HCT116 (cell line): ENCODE data around the gene TNKS1BP1. TPM values are rescaled to one million over a fixed set of nuclear protein-coding genes. Genes with fewer than 3 reads are reported as not detected.

Experiments
- ATAC-seq: fragments of 200-7000 bp; cut with Tn5 transposase; 2 replicates; pipeline ENCODE4 v1.9.1; 2020; ENCODE audit warnings: mild to moderate bottlenecking, moderate library complexity
- BruUV-seq: library from RNA; stranded (reverse); fragments of 400-500 nt; replicated peaks from 2 replicates; lab custom pipeline; 2021; lab: Mats Ljungman, UMichigan
- CTCF ChIA-PET: fragments of 300-600 bp; sonication (Branson Sonifier 250); formaldehyde crosslinking; loops from one replicate; lab custom pipeline; 2021; ENCODE audit warnings: antibody characterized with exemption; lab: Charles Lee
- POLR2A ChIA-PET: fragments of 300-600, 350-600 bp; sonication (Branson Sonifier 250); formaldehyde crosslinking; loops from one replicate; lab custom pipeline; 2021; ENCODE audit warnings: antibody characterized with exemption; lab: Charles Lee
- RAD21 ChIA-PET, 2 experiments: fragments of 300-600 bp; sonication (Branson Sonifier 250); formaldehyde crosslinking; loops; one replicate each; lab custom pipeline; 2023; ENCODE audit warnings: low total read pairs in 2 of 2; ENCODE audit not compliant: uncharacterized antibody in 2 of 2, unreplicated experiment in 2 of 2, low non-redundant PET in 1 of 2; lab: Charles Lee
- DNase-seq: peaks from one replicate; pipeline ENCODE4 v3.0.0-alpha.2; 2010; ENCODE audit warnings: low read depth, low spot score
- H2AFZ ChIP-seq: fragments of 200-600 bp; shearing (Covaris generic), sonication (generic); 2 replicates; pipeline ENCODE4 v1.6.1; 2017; ENCODE audit warnings: low read depth, mixed run types, mixed read lengths, antibody characterized with exemption, low read length; ENCODE audit not compliant: poor library complexity, severe bottlenecking
- H3K27ac ChIP-seq: 2 replicates; pipeline ENCODE4 v1.5.1; 2012; ENCODE audit warnings: low read depth, low read length
- H3K27me3 ChIP-seq: fragments of 200-600 bp; sonication (generic); 2 replicates; pipeline ENCODE4 v1.6.1; 2016; ENCODE audit warnings: mixed run types, low read length, mixed read lengths; ENCODE audit not compliant: insufficient read depth
- H3K36me3 ChIP-seq, 2 experiments: fragments of 200-500 bp in 1 of 2; fragments of 200-600 bp in 1 of 2; sonication (Bioruptor generic) in 1 of 2; sonication (generic) in 1 of 2; 2 replicates each; pipeline versions ENCODE4 v1.5.1 to v1.6.1; 2014 to 2016; ENCODE audit warnings: low read length in 2 of 2, inconsistent platforms in 1 of 2, mixed read lengths in 1 of 2, mixed run types in 1 of 2; ENCODE audit not compliant: insufficient read depth in 2 of 2, control insufficient read depth in 1 of 2
- H3K4me1 ChIP-seq, 2 experiments: fragments of 200-600 bp in 1 of 2; sonication (generic) in 1 of 2; 2 replicates each; pipeline versions ENCODE4 v1.5.1 to v1.6.1; 2012 to 2017; ENCODE audit warnings: low read length in 2 of 2, inconsistent platforms in 1 of 2, mild to moderate bottlenecking in 1 of 2, mixed read lengths in 1 of 2, mixed run types in 1 of 2, moderate library complexity in 1 of 2; ENCODE audit not compliant: insufficient read depth in 2 of 2, control insufficient read depth in 1 of 2
- H3K4me2 ChIP-seq: fragments of 200-600 bp; sonication (generic); 2 replicates; pipeline ENCODE4 v1.6.1; 2017; ENCODE audit warnings: mixed run types, low read length, mixed read lengths
- H3K4me3 ChIP-seq, 2 experiments: fragments of 200-600 bp in 1 of 2; sonication (generic) in 1 of 2; replicated peaks in 1 of 2; 2 replicates each; pipeline ENCODE4 v1.5.1; 2011 to 2016; ENCODE audit warnings: low read length in 2 of 2, control low read depth in 1 of 2, low read depth in 1 of 2, mild to moderate bottlenecking in 1 of 2, mixed read lengths in 1 of 2, mixed run types in 1 of 2
- H3K79me2 ChIP-seq: fragments of 200-600 bp; sonication (generic); 2 replicates; pipeline ENCODE4 v1.6.1; 2017; ENCODE audit warnings: mild to moderate bottlenecking, mixed run types, low read length, moderate library complexity, mixed read lengths; ENCODE audit not compliant: insufficient read depth
- H3K9ac ChIP-seq: fragments of 200-600 bp; sonication (generic); 2 replicates; pipeline ENCODE4 v1.6.1; 2016; ENCODE audit warnings: low read length, mixed read lengths
- H3K9me2 ChIP-seq: fragments of 200-600 bp; sonication (generic), shearing (Covaris generic); 2 replicates; pipeline ENCODE4 v1.6.1; 2017; ENCODE audit warnings: mixed run types, mild to moderate bottlenecking, moderate library complexity; ENCODE audit not compliant: insufficient read depth
- H3K9me3 ChIP-seq, 2 experiments: fragments of 200-500 bp in 1 of 2; fragments of 200-600 bp in 1 of 2; sonication (Bioruptor generic) in 1 of 2; sonication (generic) in 1 of 2; 2 replicates each; pipeline ENCODE4 v1.6.1; 2014 to 2017; ENCODE audit warnings: low read length in 2 of 2, mixed read lengths in 2 of 2, inconsistent platforms in 1 of 2, low read depth in 1 of 2, mild to moderate bottlenecking in 1 of 2, mixed run types in 1 of 2, moderate library complexity in 1 of 2; ENCODE audit not compliant: control insufficient read depth in 1 of 2, insufficient read depth in 1 of 2
- H4K20me1 ChIP-seq: fragments of 200-600 bp; sonication (generic), shearing (Covaris generic); 2 replicates; pipeline ENCODE4 v1.6.1; 2017; ENCODE audit warnings: mixed run types, mild to moderate bottlenecking, moderate library complexity; ENCODE audit not compliant: insufficient read depth
- EGR1 ChIP-seq: IDR thresholded peaks from 2 replicates; pipeline ENCODE4 v1.6.1; 2012; ENCODE audit warnings: low read depth
- EZH2 ChIP-seq: fragments of 200-600 bp; sonication (generic); IDR thresholded peaks from 2 replicates; pipeline ENCODE4 v1.6.1; 2017; ENCODE audit warnings: antibody characterized with exemption, mixed run types
- EZH2phosphoT487 ChIP-seq: fragments of 200-600 bp; IDR thresholded peaks from 2 replicates; pipeline ENCODE4 v1.6.1; 2018; ENCODE audit warnings: antibody characterized with exemption, borderline replicate concordance
- FOSL1 ChIP-seq: IDR thresholded peaks from 2 replicates; pipeline ENCODE4 v1.6.1; 2012; ENCODE audit warnings: low read depth
- JUND ChIP-seq: IDR thresholded peaks from 2 replicates; pipeline ENCODE4 v1.6.1; 2012
- REST ChIP-seq: IDR thresholded peaks from 2 replicates; pipeline ENCODE4 v1.6.1; 2012; ENCODE audit warnings: low read depth
- SIN3A ChIP-seq: IDR thresholded peaks from 2 replicates; pipeline ENCODE4 v1.6.1; 2012; ENCODE audit warnings: low read depth
- YY1 ChIP-seq: IDR thresholded peaks from 2 replicates; pipeline ENCODE4 v1.6.1; 2011; ENCODE audit warnings: low read length, low read depth, moderate library complexity, mild to moderate bottlenecking; ENCODE audit not compliant: insufficient replicate concordance; ENCODE audit errors: extremely low read depth
- intact Hi-C: fragments of 100-400 bp; cut with micrococcal nuclease; formaldehyde crosslinking; loops from 2 replicates; pipeline ENCODE4 v1.10.0; 2022
- total RNA-seq: library from RNA; stranded (reverse); gene quantifications from one replicate; pipeline ENCODE4 v1.2.1, GENCODE V29; 2021; ENCODE audit not compliant: unreplicated experiment

The TNKS1BP1 gene
- total RNA-seq, 1 experiment from 2014 or later, result 77.6 TPM

- TF ChIP-seq YY1, result no peak
These were observed 30.3 kb downstream of the TNKS1BP1 start (continued) for GRCh38 chr11:57294225-57295131.

GRCh38 chr11:57290288-57290687 lies 34.5 kb downstream of the TNKS1BP1 start:
- ChIA-PET RAD21 (no interaction called here), POLR2A (no interaction called here), CTCF (no interaction called here)
- Histone ChIP-seq H3K4me3 (no peak overlapping the region), H3K79me2 (no peaks in the 10 kb centered on the region), H3K36me3 (no peaks in the 10 kb centered on the region), H3K27me3 (no peaks in the 10 kb centered on the region), H3K9me3 (no peaks in the 10 kb centered on the region), H3K9me2 (no peaks in the 10 kb centered on the region), H4K20me1 (no peaks in the 10 kb centered on the region), H3K27ac (no peak overlapping the region), H2AFZ (no peak overlapping the region), H3K4me1 (peaks cover 7 to 12% of the 10 kb centered on the region in 2 experiments), H3K9ac (no peak overlapping the region), H3K4me2 (no peak overlapping the region)
- BruUV-seq, result no TSS peak
- no peak for TF ChIP-seq EZH2
- no peak for TF ChIP-seq SIN3A
- TF ChIP-seq JUND, result no peak
- TF ChIP-seq EGR1, result no peak
- TF ChIP-seq FOSL1, result no peak
- no peak for TF ChIP-seq EZH2phosphoT487
- no peak for TF ChIP-seq REST
- TF ChIP-seq YY1, result no peak
- intact Hi-C loops, result no loop called here
- ATAC-seq (no peak), DNase-seq (no peak)
